Endothelial cell of umbilical vein (primary cell): Measurements from ENCODE around the gene THEM4.

Experiments used
- EZH2 ChIP-seq: IDR thresholded peaks from 2 replicates; pipeline ENCODE4 v1.6.1; 2012; ENCODE audit warnings: borderline replicate concordance, low read depth, mild to moderate bottlenecking, moderate library complexity, low read length, inconsistent platforms; ENCODE audit not compliant: severe bottlenecking
- FOS ChIP-seq: IDR thresholded peaks from 2 replicates; pipeline ENCODE4 v1.6.1; 2011; ENCODE audit warnings: mild to moderate bottlenecking, low read length, moderate library complexity, borderline replicate concordance; ENCODE audit not compliant: insufficient read depth
- JUN ChIP-seq: IDR thresholded peaks from 2 replicates; pipeline ENCODE4 v1.6.1; 2011; ENCODE audit warnings: borderline replicate concordance, low read depth; ENCODE audit not compliant: insufficient read length, insufficient read depth
- MYC ChIP-seq: IDR thresholded peaks from one replicate; pipeline ENCODE4 v1.6.1; 2011; ENCODE audit warnings: mild to moderate bottlenecking, low read depth, low read length
- POLR2A ChIP-seq: IDR thresholded peaks from 2 replicates; pipeline ENCODE4 v1.6.1; 2012; ENCODE audit warnings: low read depth, mild to moderate bottlenecking, control low read depth, low read length
- POLR2AphosphoS5 ChIP-seq: IDR thresholded peaks from 2 replicates; pipeline ENCODE4 v1.6.1; 2012; ENCODE audit warnings: low read depth, mild to moderate bottlenecking, control low read depth, low read length, moderate library complexity; ENCODE audit not compliant: insufficient read depth
- TF ChIP-seq, protein P1 (sequence below), 2 donors: IDR thresholded peaks; 1 replicate in 1 of 2; 2 replicates in 1 of 2; pipeline ENCODE4 v1.5.1; 2011; ENCODE audit warnings: low read length in 2 of 2, mild to moderate bottlenecking in 2 of 2, moderate library complexity in 2 of 2, control low read depth in 1 of 2, inconsistent platforms in 1 of 2, low read depth in 1 of 2; ENCODE audit not compliant: insufficient read depth in 1 of 2; ENCODE audit errors: extremely low read depth in 1 of 2
- TF ChIP-seq, protein P2 (sequence below): IDR thresholded peaks from 2 replicates; pipeline ENCODE4 v1.6.1; 2011; ENCODE audit not compliant: insufficient read depth, insufficient read length

- TF ChIP-seq, protein P1, sequence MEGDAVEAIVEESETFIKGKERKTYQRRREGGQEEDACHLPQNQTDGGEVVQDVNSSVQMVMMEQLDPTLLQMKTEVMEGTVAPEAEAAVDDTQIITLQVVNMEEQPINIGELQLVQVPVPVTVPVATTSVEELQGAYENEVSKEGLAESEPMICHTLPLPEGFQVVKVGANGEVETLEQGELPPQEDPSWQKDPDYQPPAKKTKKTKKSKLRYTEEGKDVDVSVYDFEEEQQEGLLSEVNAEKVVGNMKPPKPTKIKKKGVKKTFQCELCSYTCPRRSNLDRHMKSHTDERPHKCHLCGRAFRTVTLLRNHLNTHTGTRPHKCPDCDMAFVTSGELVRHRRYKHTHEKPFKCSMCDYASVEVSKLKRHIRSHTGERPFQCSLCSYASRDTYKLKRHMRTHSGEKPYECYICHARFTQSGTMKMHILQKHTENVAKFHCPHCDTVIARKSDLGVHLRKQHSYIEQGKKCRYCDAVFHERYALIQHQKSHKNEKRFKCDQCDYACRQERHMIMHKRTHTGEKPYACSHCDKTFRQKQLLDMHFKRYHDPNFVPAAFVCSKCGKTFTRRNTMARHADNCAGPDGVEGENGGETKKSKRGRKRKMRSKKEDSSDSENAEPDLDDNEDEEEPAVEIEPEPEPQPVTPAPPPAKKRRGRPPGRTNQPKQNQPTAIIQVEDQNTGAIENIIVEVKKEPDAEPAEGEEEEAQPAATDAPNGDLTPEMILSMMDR (IDR thresholded peaks at IDR 0.05; ENCODE audit: extremely low read depth in 1 of 2, insufficient read depth in 1 of 2, low read depth in 1 of 2, low read length in 2 of 2) = no peak
- no peak for TF ChIP-seq EZH2
- TF ChIP-seq MYC = no peak
- TF ChIP-seq, protein P2, sequence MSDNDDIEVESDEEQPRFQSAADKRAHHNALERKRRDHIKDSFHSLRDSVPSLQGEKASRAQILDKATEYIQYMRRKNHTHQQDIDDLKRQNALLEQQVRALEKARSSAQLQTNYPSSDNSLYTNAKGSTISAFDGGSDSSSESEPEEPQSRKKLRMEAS = no peak
- no peak for TF ChIP-seq POLR2A
- TF ChIP-seq POLR2AphosphoS5 = no peak
- TF ChIP-seq FOS = no peak
- no peak for TF ChIP-seq JUN
Measured at GRCh38 chr1:151847867-151848596, 61.3 kb downstream of the THEM4 start.
